A549 (cell line): ENCODE results near the gene PUS7L.

Experiments
- CTCF ChIP-seq: fragments of >200 bp; sonication (Bioruptor Twin); formaldehyde crosslinking; IDR thresholded peaks from 3 replicates; pipeline ENCODE4 v1.5.1; 2016
- ELK1 ChIP-seq: fragments of 150-350 bp; IDR thresholded peaks from 2 replicates; pipeline ENCODE4 v1.6.1; 2014; ENCODE audit warnings: low read depth, mild to moderate bottlenecking, low read length
- ESRRA ChIP-seq: fragments of 150-350 bp; IDR thresholded peaks from 2 replicates; pipeline ENCODE4 v1.6.1; 2014; ENCODE audit warnings: mild to moderate bottlenecking, low read length, borderline replicate concordance
- FOSL2 ChIP-seq, 2 experiments: fragments of 450-650 bp in 1 of 2; fragments of >200 bp in 1 of 2; sonication (Bioruptor Twin) in 1 of 2; formaldehyde crosslinking; IDR thresholded peaks; 2 replicates each; pipeline versions ENCODE4 v1.5.0 to v1.6.1; 2016 to 2020; ENCODE audit warnings: mild to moderate bottlenecking in 1 of 2, moderate library complexity in 1 of 2
- HMGXB4 ChIP-seq: fragments of 250-450 bp; sonication (Bioruptor Pico); IDR thresholded peaks from 2 replicates; pipeline ENCODE4 v1.5.0; 2021; ENCODE audit warnings: mild to moderate bottlenecking, moderate library complexity, borderline replicate concordance
- HOXB13 ChIP-seq: fragments of 250-450 bp; sonication (Bioruptor Pico); IDR thresholded peaks from 2 replicates; pipeline ENCODE4 v1.5.0; 2020; ENCODE audit warnings: low read depth, mild to moderate bottlenecking, moderate library complexity
- JUNB ChIP-seq: fragments of >200 bp; sonication (Bioruptor Twin); formaldehyde crosslinking; IDR thresholded peaks from 2 replicates; pipeline ENCODE4 v1.6.1; 2016
- MAFK ChIP-seq: fragments of 450-650 bp; IDR thresholded peaks from 2 replicates; pipeline ENCODE4 v1.6.1; 2014; ENCODE audit not compliant: partially characterized antibody
- POLR2A ChIP-seq: IDR thresholded peaks from 2 replicates; pipeline ENCODE4 v1.6.1; 2012; ENCODE audit warnings: mild to moderate bottlenecking, low read length
- RAD21 ChIP-seq, 2 experiments: fragments of >200 bp in 1 of 2; sonication (Bioruptor Twin) in 1 of 2; formaldehyde crosslinking in 1 of 2; IDR thresholded peaks in 1 of 2; conservative IDR thresholded peaks in 1 of 2; 2 replicates in 1 of 2; 3 replicates in 1 of 2; pipeline ENCODE4 v1.6.1; 2012 to 2018; ENCODE audit warnings: inconsistent platforms in 1 of 2
- RNF2 ChIP-seq: fragments of 200-600 bp; sonication (generic); IDR thresholded peaks from 2 replicates; pipeline ENCODE4 v1.6.1; 2016; ENCODE audit warnings: low read depth, mild to moderate bottlenecking, antibody characterized with exemption, moderate library complexity, borderline replicate concordance
- TFCP2L1 ChIP-seq: fragments of 250-450 bp; sonication (Bioruptor Pico); IDR thresholded peaks from 2 replicates; pipeline ENCODE4 v1.5.0; 2021; ENCODE audit warnings: mild to moderate bottlenecking
- ZNF302 ChIP-seq: fragments of 250-450 bp; sonication (Bioruptor Pico); IDR thresholded peaks from 2 replicates; pipeline ENCODE4 v1.9.0; 2021; ENCODE audit warnings: inconsistent platforms, mild to moderate bottlenecking, moderate library complexity

GRCh38 chr12:43733687-43734086 is 24.9 kb downstream of the PUS7L start:
- TF ChIP-seq CTCF, result no peak
- no peak for TF ChIP-seq RNF2
- TF ChIP-seq POLR2A, result no peak
- no peak for TF ChIP-seq FOSL2 (IDR thresholded peaks at IDR 0.05)
- no peak for TF ChIP-seq FOSL2 (CRISPR knock-in tag; IDR thresholded peaks at IDR 0.05)
- no peak for TF ChIP-seq MAFK
- no peak for TF ChIP-seq HMGXB4 (CRISPR knock-in tag)
- no peak for TF ChIP-seq ZNF302 (CRISPR knock-in tag)
- TF ChIP-seq ELK1, result no peak
- TF ChIP-seq HOXB13 (CRISPR knock-in tag), result no peak
- TF ChIP-seq JUNB, result no peak
- TF ChIP-seq ESRRA, result no peak
- TF ChIP-seq TFCP2L1 (CRISPR knock-in tag), result no peak
- no peak for TF ChIP-seq RAD21 (conservative IDR thresholded peaks at IDR 0.05 in 1 of 2, IDR thresholded peaks at IDR 0.05 in 1 of 2)
